ENCODE measurements around the gene MYO5A.
"Not testable (repeated sequence)": the region's sequence is repeated elsewhere in the genome, so short reads cannot be mapped to it uniquely, and the experiment has no call there.

MYO5A gene

GRCh38 chr15:52558196-52558595 lies 29.5 kb upstream of the MYO5A start:
- H3K4me3 Mint-ChIP-seq: peak overlapping the region; percentile 24 to 71
- H3K9me3 Mint-ChIP-seq: no peaks in the 10 kb centered on the region
- DNase-seq (peak; percentile 11 to 33 (median 20)), ATAC-seq (replicated peaks) (peak; percentile 94)
- peaks cover 39% of the 10 kb centered on the region for H3K36me3 Mint-ChIP-seq (ENCODE audit: insufficient read depth)
- no peaks in the 10 kb centered on the region for H3K27me3 Mint-ChIP-seq
- H3K4me1 Mint-ChIP-seq (ENCODE audit: low read depth in 2 of 2): peaks cover 31 to 64% of the 10 kb centered on the region in 2 donors
- H3K27ac Mint-ChIP-seq: peak overlapping the region; percentile 50 to 66

- peaks cover 28 to 59% of the 10 kb centered on the region in 2 donors for H3K4me1 Mint-ChIP-seq (ENCODE audit: low read depth in 2 of 2)
- H3K9me3 Mint-ChIP-seq: no peaks in the 10 kb centered on the region
- H3K27ac Mint-ChIP-seq: peak overlapping the region in 1 of 2 donors; percentile 50
- ATAC-seq (replicated peaks): no peak
- peaks cover 47% of the 10 kb centered on the region for H3K36me3 Mint-ChIP-seq (ENCODE audit: insufficient read depth)
- DNase-seq: no peak
- no peaks in the 10 kb centered on the region for H3K27me3 Mint-ChIP-seq
- no peak overlapping the region for H3K4me3 Mint-ChIP-seq
Measured at GRCh38 chr15:52557274-52557641, 28.6 kb upstream of the MYO5A start.

- Mint-ChIP-seq H3K4me3 (no peak overlapping the region), H3K27me3 (no peaks in the 10 kb centered on the region), H3K36me3 (ENCODE audit: insufficient read depth) (peaks cover 52% of the 10 kb centered on the region), H3K9me3 (no peaks in the 10 kb centered on the region), H3K4me1 (ENCODE audit: low read depth in 2 of 2) (peaks cover 28 to 55% of the 10 kb centered on the region in 2 donors), H3K27ac (peak overlapping the region; percentile 2 to 78)
- ATAC-seq (replicated peaks) (no peak), DNase-seq (no peak)
Measured at GRCh38 chr15:52556524-52557273, 28.0 kb upstream of the MYO5A start.

- Mint-ChIP-seq H3K4me1 (ENCODE audit: low read depth in 2 of 2) (peaks cover 6 to 25% of the 10 kb centered on the region in 2 donors), H3K4me3 (no peak overlapping the region), H3K9me3 (no peaks in the 10 kb centered on the region), H3K36me3 (ENCODE audit: insufficient read depth) (peaks cover 78% of the 10 kb centered on the region), H3K27ac (no peak overlapping the region), H3K27me3 (no peaks in the 10 kb centered on the region)
- no peak for DNase-seq
- no peak for ATAC-seq (replicated peaks)
Measured at GRCh38 chr15:52552303-52552702, 23.6 kb upstream of the MYO5A start.

GRCh38 chr15:52551762-52552161 lies 23.1 kb upstream of the MYO5A start:
- Mint-ChIP-seq H3K4me3 (no peak overlapping the region), H3K4me1 (ENCODE audit: low read depth in 2 of 2) (peaks cover 7 to 30% of the 10 kb centered on the region in 2 donors), H3K27ac (no peak overlapping the region), H3K27me3 (no peaks in the 10 kb centered on the region), H3K9me3 (no peaks in the 10 kb centered on the region), H3K36me3 (ENCODE audit: insufficient read depth) (peaks cover 73% of the 10 kb centered on the region)
- no peak for DNase-seq
- ATAC-seq (replicated peaks): no peak

- H3K27me3 Mint-ChIP-seq; H3K4me3 Mint-ChIP-seq; ATAC-seq (replicated peaks); DNase-seq; H3K9me3 Mint-ChIP-seq; H3K27ac Mint-ChIP-seq: not testable (repeated sequence)
- peaks cover 71% of the 10 kb centered on the region for H3K36me3 Mint-ChIP-seq (ENCODE audit: insufficient read depth)
- peaks cover 8 to 31% of the 10 kb centered on the region in 2 donors for H3K4me1 Mint-ChIP-seq (ENCODE audit: low read depth in 2 of 2)
Measured at GRCh38 chr15:52551186-52551585, 22.5 kb upstream of the MYO5A start.

GRCh38 chr15:52546031-52546751 lies 17.5 kb upstream of the MYO5A start:
- ATAC-seq (replicated peaks): peak; percentile 86
- H3K36me3 Mint-ChIP-seq (ENCODE audit: insufficient read depth): peaks cover 39% of the 10 kb centered on the region

GRCh38 chr15:52540374-52541012 lies 11.8 kb upstream of the MYO5A start:
- ATAC-seq (replicated peaks): no peak
- no peak overlapping the region for H3K27ac Mint-ChIP-seq

More at GRCh38 chr15:52546031-52546751, 17.5 kb upstream of the MYO5A start:
- Mint-ChIP-seq H3K9me3 (peaks cover 0 to 11% of the 10 kb centered on the region in 2 donors), H3K4me1 (ENCODE audit: low read depth in 2 of 2) (peaks cover 14 to 23% of the 10 kb centered on the region in 2 donors), H3K27ac (peak overlapping the region; percentile 69 to 89), H3K4me3 (peak overlapping the region; percentile 10 to 44), H3K27me3 (no peaks in the 10 kb centered on the region)
- peak in 1 of 3 experiments; percentile 11 for DNase-seq

GRCh38 chr15:52537459-52537858 lies 8.8 kb upstream of the MYO5A start:
- Mint-ChIP-seq H3K36me3 (ENCODE audit: insufficient read depth) (no peaks in the 10 kb centered on the region), H3K4me3 (no peak overlapping the region), H3K27me3 (no peaks in the 10 kb centered on the region), H3K9me3 (no peaks in the 10 kb centered on the region), H3K27ac (no peak overlapping the region), H3K4me1 (ENCODE audit: low read depth in 2 of 2) (peaks cover 2 to 7% of the 10 kb centered on the region in 2 donors)
- no peak for ATAC-seq (replicated peaks)
- DNase-seq: no peak

More at GRCh38 chr15:52540374-52541012, 11.8 kb upstream of the MYO5A start:
- Mint-ChIP-seq H3K4me1 (ENCODE audit: low read depth in 2 of 2) (peaks cover under 1 to 7% of the 10 kb centered on the region in 2 donors), H3K4me3 (no peak overlapping the region), H3K27me3 (no peaks in the 10 kb centered on the region), H3K9me3 (peaks cover 0 to 3% of the 10 kb centered on the region in 2 donors), H3K36me3 (ENCODE audit: insufficient read depth) (no peaks in the 10 kb centered on the region)
- DNase-seq: no peak

- H3K27me3 Mint-ChIP-seq: no peaks in the 10 kb centered on the region
- no peaks in the 10 kb centered on the region for H3K36me3 Mint-ChIP-seq (ENCODE audit: insufficient read depth)
- DNase-seq (no peak), ATAC-seq (replicated peaks) (no peak)
- H3K4me1 Mint-ChIP-seq (ENCODE audit: low read depth in 2 of 2): peaks cover 14 to 15% of the 10 kb centered on the region in 2 donors
- H3K9me3 Mint-ChIP-seq: no peaks in the 10 kb centered on the region
- no peak overlapping the region for H3K27ac Mint-ChIP-seq
- no peak overlapping the region for H3K4me3 Mint-ChIP-seq
Measured at GRCh38 chr15:52532427-52532826, 3.7 kb upstream of the MYO5A start.

- Mint-ChIP-seq H3K27me3 (no peaks in the 10 kb centered on the region), H3K9me3 (no peaks in the 10 kb centered on the region), H3K4me3 (peak overlapping the region; percentile 93 to 96), H3K36me3 (ENCODE audit: insufficient read depth) (peaks cover 3% of the 10 kb centered on the region), H3K27ac (peak overlapping the region; percentile 10 to 89), H3K4me1 (ENCODE audit: low read depth in 2 of 2) (peaks cover 22 to 31% of the 10 kb centered on the region in 2 donors)
- ATAC-seq (replicated peaks) (no peak), DNase-seq (no peak)
Measured at GRCh38 chr15:52529940-52530339, 1.3 kb upstream of the MYO5A start.

- H3K36me3 Mint-ChIP-seq (ENCODE audit: insufficient read depth): peaks cover 3% of the 10 kb centered on the region
- no peaks in the 10 kb centered on the region for H3K27me3 Mint-ChIP-seq
- ATAC-seq (replicated peaks): no peak
Measured at GRCh38 chr15:52529341-52529924, 753 bp upstream of the MYO5A start.

More at GRCh38 chr15:52529341-52529924, 753 bp upstream of the MYO5A start:
- Mint-ChIP-seq H3K4me1 (ENCODE audit: low read depth in 2 of 2) (peaks cover 22 to 31% of the 10 kb centered on the region in 2 donors), H3K9me3 (no peaks in the 10 kb centered on the region), H3K4me3 (peak overlapping the region; percentile 93 to 96), H3K27ac (peak overlapping the region; percentile 10 to 89)
- DNase-seq: peak in 1 of 3 experiments; percentile 17
